IPS DF 4.7 (cell line): Measurements from ENCODE around the gene MTAP.

ENCODE experiments used
- DNase-seq: peaks from one replicate; pipeline ENCODE4 v3.0.0-alpha.2; 2013; ENCODE audit warnings: low spot score; ENCODE audit errors: extremely low read depth

Gene MTAP

DNA sequence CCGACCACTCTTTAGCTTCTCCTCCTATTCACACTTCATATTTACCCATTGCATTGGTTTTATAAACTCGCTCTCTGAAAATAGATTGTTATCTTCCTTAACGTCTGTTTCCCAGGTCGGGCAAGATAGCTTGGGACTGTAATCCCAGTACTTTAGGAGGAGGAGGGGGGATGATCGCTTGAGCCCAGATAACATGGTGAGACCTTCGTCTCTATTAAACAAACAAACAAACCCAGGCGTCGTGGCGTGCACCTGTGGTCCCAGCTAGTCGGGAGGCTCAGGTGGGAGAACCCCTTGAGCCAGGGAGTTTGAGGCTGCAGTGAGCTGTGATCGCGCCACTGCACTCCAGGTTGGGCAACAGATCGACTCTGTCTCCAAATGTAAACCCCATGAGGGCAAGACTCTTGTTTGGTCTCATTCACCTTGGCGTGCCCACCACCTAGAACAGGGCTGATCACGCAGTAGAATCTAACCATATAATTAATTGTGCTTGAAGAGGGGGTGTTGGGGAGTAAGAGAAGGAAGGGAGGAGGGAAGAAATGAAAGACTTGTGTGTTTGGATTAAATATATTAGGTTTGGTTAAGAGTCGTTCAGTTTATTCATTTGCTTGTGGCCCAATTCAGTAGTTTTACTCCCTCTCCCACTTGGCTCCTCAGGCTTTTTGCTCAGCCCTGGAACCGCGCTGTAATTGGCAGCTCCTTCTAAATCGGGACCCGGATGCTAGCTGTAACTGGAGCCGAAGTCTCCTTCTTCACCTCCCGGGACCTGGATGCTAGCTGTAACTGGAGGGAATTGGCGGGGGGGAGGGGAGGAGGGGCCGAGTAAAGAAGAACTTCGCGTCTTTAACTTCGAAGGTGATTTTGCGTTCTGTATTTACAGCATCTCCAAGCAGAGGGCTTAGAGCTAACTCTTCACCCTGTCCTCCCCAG, 166.8 kb downstream of the MTAP start:
- DNase-seq: no peak

DNA sequence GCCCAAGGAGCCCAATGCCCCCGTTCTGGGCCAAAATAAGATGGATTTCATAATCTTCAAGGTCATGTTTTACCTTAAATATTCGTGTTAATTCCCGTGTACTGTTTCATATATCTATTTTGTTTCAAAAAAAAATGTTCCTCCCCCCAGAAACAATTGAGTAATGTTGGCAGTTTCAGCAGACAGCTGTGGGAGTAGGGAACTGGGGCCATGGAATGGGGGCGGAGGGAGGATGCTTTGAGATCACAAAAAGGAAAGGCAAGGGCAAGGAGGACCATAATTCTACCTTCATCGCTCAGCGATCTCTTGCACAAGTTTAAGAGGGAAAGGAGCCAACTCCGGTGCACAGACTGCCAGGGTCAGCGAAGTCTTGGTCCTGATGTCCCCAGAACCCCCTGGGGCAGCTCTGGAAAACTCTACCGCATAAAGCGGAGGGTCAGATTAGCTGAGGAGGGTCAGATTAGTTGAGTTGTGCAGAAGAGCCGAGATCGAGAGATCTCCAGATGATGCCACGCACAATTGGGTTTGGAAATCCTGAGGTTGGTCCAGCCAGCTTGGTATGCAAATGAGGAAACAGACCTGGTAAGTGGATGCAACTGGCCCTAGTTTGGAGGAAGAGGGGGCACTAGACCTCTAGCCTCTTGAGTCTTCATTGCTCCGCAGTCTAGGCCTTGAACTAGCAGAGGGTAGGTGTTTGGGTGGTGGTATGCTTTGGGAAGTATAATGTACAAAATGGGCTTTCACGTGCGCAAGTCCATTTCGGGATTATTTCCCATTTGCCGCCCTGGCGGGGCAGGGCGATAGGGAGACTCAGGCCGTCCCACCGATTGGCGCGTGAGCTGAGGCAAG, 167.7 kb downstream of the MTAP start:
- DNase-seq: no peak

DNA sequence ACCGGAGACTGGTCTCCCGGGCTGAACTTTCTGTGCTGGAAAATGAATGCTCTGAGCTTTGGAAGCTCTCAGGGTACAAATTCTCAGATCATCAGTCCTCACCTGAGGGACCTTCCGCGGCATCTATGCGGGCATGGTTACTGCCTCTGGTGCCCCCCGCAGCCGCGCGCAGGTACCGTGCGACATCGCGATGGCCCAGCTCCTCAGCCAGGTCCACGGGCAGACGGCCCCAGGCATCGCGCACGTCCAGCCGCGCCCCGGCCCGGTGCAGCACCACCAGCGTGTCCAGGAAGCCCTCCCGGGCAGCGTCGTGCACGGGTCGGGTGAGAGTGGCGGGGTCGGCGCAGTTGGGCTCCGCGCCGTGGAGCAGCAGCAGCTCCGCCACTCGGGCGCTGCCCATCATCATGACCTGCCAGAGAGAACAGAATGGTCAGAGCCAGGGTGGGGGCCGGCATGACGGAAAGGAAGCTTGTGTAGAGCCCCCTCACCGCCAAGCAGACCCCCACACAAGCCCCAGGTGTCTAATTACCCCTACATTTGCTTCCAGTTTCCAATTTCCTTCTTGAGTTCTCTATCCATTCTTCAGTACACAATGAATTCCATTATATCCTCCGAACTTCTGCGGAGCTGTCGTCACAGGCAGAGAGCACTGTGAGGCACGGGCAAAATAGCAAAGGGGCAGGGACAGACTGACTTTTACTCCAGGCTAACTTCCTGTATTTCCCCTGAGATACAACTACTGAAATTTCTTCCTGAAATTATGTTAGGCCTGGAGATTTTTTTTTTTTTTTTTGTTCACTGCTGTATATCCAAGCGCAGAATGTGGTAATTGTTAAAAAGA, 168.6 kb downstream of the MTAP start:
- DNase-seq: no peak

DNA sequence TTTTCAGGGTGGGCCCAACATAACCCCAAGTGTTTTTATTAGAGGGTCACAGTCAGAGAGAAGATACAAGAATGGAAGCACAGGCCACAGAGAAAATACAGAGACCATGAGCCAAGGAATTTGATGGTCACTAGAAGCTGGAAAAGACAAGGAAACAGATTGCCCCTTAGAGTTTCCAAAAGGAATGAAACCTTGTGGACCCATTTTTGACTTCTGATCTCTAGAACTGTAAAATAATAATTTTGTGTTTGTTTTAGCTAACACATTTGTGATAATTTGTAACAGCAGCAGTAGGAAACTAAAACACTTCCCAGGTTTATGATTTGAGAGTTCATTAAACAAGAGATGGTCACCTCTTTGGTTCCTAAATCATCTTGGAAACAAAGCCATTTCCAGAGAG, 169.9 kb downstream of the MTAP start:
- DNase-seq: no peak

DNA sequence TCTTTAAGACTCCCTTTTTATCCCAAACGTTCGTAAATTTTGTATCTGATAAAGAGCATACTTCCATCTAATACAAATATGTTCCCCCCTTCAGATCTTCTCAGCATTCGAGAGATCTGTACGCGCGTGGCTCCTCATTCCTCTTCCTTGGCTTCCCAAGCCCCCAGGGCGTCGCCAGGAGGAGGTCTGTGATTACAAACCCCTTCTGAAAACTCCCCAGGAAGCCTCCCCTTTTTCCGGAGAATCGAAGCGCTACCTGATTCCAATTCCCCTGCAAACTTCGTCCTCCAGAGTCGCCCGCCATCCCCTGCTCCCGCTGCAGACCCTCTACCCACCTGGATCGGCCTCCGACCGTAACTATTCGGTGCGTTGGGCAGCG, 171.9 kb downstream of the MTAP start:
- no peak for DNase-seq

DNA sequence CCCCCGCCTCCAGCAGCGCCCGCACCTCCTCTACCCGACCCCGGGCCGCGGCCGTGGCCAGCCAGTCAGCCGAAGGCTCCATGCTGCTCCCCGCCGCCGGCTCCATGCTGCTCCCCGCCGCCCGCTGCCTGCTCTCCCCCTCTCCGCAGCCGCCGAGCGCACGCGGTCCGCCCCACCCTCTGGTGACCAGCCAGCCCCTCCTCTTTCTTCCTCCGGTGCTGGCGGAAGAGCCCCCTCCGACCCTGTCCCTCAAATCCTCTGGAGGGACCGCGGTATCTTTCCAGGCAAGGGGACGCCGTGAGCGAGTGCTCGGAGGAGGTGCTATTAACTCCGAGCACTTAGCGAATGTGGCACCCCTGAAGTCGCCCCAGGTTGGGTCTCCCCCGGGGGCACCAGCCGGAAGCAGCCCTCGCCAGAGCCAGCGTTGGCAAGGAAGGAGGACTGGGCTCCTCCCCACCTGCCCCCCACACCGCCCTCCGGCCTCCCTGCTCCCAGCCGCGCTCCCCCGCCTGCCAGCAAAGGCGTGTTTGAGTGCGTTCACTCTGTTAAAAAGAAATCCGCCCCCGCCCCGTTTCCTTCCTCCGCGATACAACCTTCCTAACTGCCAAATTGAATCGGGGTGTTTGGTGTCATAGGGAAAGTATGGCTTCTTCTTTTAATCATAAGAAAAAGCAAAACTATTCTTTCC, 172.4 kb downstream of the MTAP start:
- no peak for DNase-seq

DNA sequence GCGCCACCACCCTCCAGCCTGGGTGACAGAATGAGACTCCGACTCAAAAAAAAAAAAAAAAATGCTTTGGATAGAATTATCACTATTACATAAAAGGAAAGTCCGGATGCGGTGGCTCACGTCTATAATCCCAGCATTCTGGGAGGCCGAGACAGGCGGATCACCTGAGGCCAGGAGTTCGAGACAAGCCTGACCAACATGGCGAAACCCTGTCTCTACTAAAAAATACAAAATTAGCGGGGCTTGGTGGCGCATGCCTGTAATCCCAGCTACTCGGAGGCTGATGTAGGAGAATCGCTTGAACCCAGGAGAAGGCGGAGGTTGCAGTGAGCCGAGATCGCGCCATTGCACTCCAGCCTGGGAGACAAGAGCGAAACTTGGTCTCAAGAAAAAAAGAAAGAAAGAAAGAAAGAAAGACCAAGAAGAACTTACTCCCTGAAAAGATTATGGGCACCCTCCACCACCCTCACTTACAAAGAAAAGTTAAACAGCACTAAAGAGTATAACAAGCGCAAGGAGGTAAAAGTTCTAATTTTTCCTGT, 174.0 kb downstream of the MTAP start:
- no peak for DNase-seq

DNA sequence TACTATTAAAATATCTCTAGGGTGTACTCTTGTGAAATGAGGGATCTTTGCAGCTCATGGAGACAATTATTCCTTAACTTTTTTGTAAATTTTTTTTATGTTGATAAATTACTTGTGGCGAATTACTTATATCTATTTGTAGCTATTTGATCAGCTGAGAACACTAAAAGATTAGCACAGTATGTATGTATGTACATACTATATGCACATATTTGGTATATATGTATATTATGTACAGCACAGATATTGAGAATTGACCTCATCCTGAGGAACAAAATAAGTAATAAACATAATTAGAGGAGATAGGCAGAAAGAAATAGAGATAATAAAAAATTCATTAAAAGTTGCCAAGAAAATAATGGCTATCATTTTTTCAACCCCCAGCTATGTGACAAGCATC, 180.0 kb downstream of the MTAP start:
- no peak for DNase-seq

DNA sequence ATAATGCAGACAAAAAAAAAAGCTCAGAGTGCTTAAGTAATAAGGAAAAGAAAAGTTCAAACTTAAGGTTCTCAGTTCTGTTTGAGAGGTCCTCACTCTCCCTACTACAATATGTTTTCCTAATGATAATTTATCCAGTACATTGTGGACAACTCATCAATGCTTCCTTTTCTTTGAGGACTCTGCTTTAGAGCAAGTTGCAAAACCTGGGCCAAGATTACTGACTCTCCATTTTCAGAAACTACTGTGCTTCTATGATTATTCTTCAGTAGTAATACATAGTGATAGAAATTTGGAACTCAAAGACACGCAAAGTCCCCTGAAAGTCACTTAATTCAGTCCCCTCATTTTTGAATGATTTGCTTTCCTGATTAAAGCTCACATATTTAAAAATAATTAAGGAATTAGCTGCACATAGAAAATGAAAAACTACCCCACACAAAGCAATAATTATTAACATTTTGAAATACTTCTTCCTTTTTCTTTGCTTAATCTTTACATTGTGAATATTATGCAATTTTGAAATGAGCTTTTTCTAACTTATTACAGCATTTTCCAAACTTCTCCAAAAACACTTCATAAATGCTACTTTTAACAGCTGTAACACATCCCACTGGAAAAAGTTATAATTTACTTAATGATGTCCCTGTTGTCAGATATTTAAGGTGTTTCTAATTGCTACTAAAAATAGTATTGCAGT, 180.6 kb downstream of the MTAP start:
- DNase-seq: no peak

DNA sequence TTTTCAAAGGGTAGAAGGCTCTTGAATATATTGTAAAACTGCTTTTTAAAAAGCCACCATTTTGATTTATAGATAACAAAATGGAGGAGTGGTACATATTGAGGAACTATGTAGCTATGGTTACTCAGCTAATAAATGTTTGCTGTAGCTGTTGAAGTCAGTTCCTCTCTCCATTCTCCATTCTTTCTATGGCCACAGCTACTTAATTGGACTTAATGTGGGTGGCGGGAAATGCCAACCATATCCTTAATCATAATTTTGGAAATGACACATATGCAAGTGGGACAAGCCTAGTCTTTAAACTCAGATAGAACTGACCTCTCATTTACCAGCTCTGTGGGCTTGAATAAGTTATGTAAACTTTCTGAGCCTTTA, 181.1 kb downstream of the MTAP start:
- DNase-seq: no peak

DNA sequence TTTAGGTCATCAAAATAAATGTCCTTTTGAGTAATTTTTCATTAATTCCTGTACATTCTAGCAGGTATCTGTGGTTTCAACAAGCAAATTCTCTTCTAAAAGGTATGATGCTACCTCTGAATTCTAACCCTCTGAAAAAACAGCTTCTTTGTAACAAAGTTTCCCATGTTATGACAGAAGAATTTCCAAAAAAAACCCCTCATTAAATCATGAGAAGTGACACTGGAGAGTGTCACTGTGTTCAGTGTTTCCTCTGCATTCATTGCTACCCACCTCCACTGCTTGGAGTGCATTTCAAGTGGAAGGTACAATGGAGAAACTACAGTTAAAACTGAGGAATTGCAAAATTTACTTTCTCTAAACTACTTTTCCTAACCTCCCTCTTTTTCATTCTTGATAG, 181.7 kb downstream of the MTAP start:
- no peak for DNase-seq

DNA sequence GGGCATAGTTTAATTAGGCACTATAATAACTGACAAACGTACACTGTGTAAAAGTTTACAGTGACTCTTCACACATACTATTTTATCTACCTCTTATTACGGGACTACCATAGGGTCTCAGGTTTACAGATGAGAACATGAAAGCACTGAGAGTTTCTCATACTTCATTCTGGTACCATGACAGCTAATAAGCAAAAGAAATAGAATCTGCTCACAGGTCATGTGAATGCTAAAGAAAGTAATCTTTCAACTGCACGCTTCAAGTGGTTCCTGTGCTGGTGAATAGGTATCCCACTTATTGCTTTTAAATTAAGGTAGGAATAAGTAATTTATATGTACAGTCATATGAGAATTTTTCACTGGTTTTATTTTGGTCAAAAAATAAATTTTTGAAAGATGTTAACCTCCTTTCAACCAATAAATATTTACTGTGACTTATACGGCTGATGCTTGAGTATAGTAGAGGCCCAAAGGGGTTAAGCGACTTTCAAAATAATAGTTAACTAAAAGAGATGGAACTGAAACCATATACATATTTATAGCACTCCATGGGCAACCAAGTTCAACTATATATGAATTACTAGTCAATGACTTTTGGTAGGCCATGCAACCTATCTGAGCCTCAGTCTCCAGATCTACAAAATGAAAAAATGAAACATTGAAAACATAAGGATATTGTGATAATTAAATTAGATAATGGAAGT, 183.7 kb downstream of the MTAP start:
- no peak for DNase-seq
